IPS-NIHi7 (cell line): Measurements from ENCODE around the gene DHCR24.

Experiments used
- DNase-seq: peaks from one replicate; pipeline ENCODE4 v3.0.0; 2012; ENCODE audit warnings: mixed read lengths; ENCODE audit errors: extremely low spot score

DHCR24 gene

GRCh38 chr1:54800041-54800898, 86.7 kb downstream of the DHCR24 start:
- no peak for DNase-seq
